ENCODE data around the gene MXD4.
A peak's percentile ranks its signal among the peaks of the same experiment; 100 is the strongest.

- TF ChIP-seq, protein P1, sequence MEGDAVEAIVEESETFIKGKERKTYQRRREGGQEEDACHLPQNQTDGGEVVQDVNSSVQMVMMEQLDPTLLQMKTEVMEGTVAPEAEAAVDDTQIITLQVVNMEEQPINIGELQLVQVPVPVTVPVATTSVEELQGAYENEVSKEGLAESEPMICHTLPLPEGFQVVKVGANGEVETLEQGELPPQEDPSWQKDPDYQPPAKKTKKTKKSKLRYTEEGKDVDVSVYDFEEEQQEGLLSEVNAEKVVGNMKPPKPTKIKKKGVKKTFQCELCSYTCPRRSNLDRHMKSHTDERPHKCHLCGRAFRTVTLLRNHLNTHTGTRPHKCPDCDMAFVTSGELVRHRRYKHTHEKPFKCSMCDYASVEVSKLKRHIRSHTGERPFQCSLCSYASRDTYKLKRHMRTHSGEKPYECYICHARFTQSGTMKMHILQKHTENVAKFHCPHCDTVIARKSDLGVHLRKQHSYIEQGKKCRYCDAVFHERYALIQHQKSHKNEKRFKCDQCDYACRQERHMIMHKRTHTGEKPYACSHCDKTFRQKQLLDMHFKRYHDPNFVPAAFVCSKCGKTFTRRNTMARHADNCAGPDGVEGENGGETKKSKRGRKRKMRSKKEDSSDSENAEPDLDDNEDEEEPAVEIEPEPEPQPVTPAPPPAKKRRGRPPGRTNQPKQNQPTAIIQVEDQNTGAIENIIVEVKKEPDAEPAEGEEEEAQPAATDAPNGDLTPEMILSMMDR (IDR thresholded peaks at IDR 0.05): no peak
- TF ChIP-seq POLR2A (IDR thresholded peaks at IDR 0.05): peak in 1 of 2 donors; percentile 45
These were observed 4.3 kb upstream of the MXD4 start for GRCh38 chr4:2266181-2266580.

Data from adrenal gland (tissue), 5 donors.